ENCODE data around the gene MZB1. TPM values are rescaled to one million over a fixed set of nuclear protein-coding genes. Genes with fewer than 3 reads are reported as not detected.

Gene MZB1
- total and polyA plus RNA-seq, 2 of the 8 experiments (the other 6 are each of a cell fraction or from before 2014, with no cell fraction given): 0.39 to 0.47 TPM

GRCh38 chr5:139406963-139407362, 17.2 kb upstream of the MZB1 start:
- Histone ChIP-seq H3K56ac (replicated peaks; ENCODE audit: insufficient read length, low read depth, low read length) (no peak overlapping the region), H3K27me3 (replicated peaks in 1 of 4; ENCODE audit: control insufficient read depth in 3 of 4, extremely low read depth in 1 of 4, insufficient read depth in 3 of 4, low read length in 3 of 4) (0 out of 7 replicates have a peak, but pooled peaks cover 0 to 4% (median 0%) of the 10 kb centered on the region in 4 experiments), H3K79me1 (ENCODE audit: low read depth, low read length) (no peaks in the 10 kb centered on the region), H3K4me1 (replicated peaks in 1 of 4; ENCODE audit: control insufficient read depth in 3 of 4, insufficient read depth in 4 of 4, low read length in 3 of 4) (peaks cover 0 to 8% (median 4%) of the 10 kb centered on the region in 4 experiments; a peak in 6 of 7 replicates), H2BK5ac (ENCODE audit: low read depth, low read length) (no peak overlapping the region), H4K8ac (ENCODE audit: extremely low read depth, insufficient read depth, low read length) (no peak overlapping the region), H4K20me1 (replicated peaks in 1 of 2; ENCODE audit: control insufficient read depth in 1 of 2, insufficient read depth in 2 of 2, low read length in 2 of 2) (peaks cover 0 to 1% of the 10 kb centered on the region in 2 experiments), H3K23me2 (ENCODE audit: low read depth, low read length) (peaks cover 4% of the 10 kb centered on the region; the same call in 1 of the 2 replicates), H3K18ac (ENCODE audit: extremely low read depth, low read length) (no peak overlapping the region), H2BK20ac (ENCODE audit: low read length) (no peak overlapping the region), H3K23ac (ENCODE audit: insufficient read length) (no peak overlapping the region), H3K79me2 (ENCODE audit: control insufficient read depth in 1 of 2, insufficient read depth in 2 of 2, low read length in 2 of 2) (no peaks in the 10 kb centered on the region; a peak in 2 of 4 replicates), H3K36me3 (ENCODE audit: control insufficient read depth in 2 of 4, insufficient read depth in 4 of 4, low read length in 3 of 4) (no peaks in the 10 kb centered on the region), H2BK15ac (ENCODE audit: low read length) (no peak overlapping the region), H3K4me3 (ENCODE audit: extremely low read depth in 1 of 4, insufficient read depth in 2 of 4, low read depth in 3 of 4, low read length in 4 of 4) (no peak overlapping the region), H2AK5ac (ENCODE audit: low read depth, low read length) (no peak overlapping the region), H2BK120ac (replicated peaks; ENCODE audit: low read depth, low read length) (no peak overlapping the region), H2AFZ (ENCODE audit: low read length) (no peak overlapping the region), H3K9me3 (ENCODE audit: insufficient read depth in 2 of 2, low read depth in 1 of 2, low read length in 1 of 2) (no peaks in the 10 kb centered on the region), H4K5ac (ENCODE audit: insufficient read length, low read depth, low read length) (no peak overlapping the region), H3K27ac (ENCODE audit: low read depth, low read length) (no peak overlapping the region), H4K91ac (replicated peaks; ENCODE audit: insufficient read length, low read length) (no peak overlapping the region), H3K9ac (replicated peaks in 1 of 4; ENCODE audit: extremely low read depth in 1 of 4, low read depth in 3 of 4, low read length in 3 of 4) (no peak overlapping the region), H3K14ac (ENCODE audit: insufficient read length) (no peak overlapping the region), H2BK12ac (ENCODE audit: low read depth, low read length) (no peak overlapping the region), H3K4ac (replicated peaks; ENCODE audit: insufficient read length, low read depth, low read length) (no peak overlapping the region), H3K4me2 (ENCODE audit: insufficient read depth in 1 of 2, low read depth in 2 of 2, low read length in 2 of 2) (no peak overlapping the region)
- DNase-seq (ENCODE audit: low read depth in 1 of 2, low spot score in 2 of 2) (no peak), FAIRE-seq (no peak)
- TF ChIP-seq FOSL1 (IDR thresholded peaks at IDR 0.05; ENCODE audit: insufficient read depth, low read depth, low read length) (no peak), SAP30 (IDR thresholded peaks at IDR 0.05; ENCODE audit: insufficient read depth, insufficient replicate concordance, low read length) (no peak), E2F6 (IDR thresholded peaks at IDR 0.05) (no peak), CEBPB (IDR thresholded peaks at IDR 0.05; ENCODE audit: low read depth, low read length) (no peak), TAF7 (optimal IDR thresholded peaks at IDR 0.05; ENCODE audit: borderline replicate concordance, low read depth, low read length) (no peak), SIX5 (IDR thresholded peaks at IDR 0.05; ENCODE audit: low read depth, low read length) (no peak), POU5F1 (IDR thresholded peaks at IDR 0.05; ENCODE audit: low read depth, low read length) (no peak), SUZ12 (IDR thresholded peaks at IDR 0.05; ENCODE audit: low read length) (no peak)
- ChIA-PET CTCF (ENCODE audit: partially characterized antibody) (interaction anchor here (0.6 to 8.2 kb wide), 13 partner anchors 11 to 370 kb away, joined by 3 to 69 read pairs (median 4); partner anchors contain the start of gene DNAJC18), POLR2A (ENCODE audit: partially characterized antibody) (interaction anchor here (1.3 to 1.7 kb wide), 4 partner anchors 9 to 66 kb away, joined by 3 to 4 read pairs (median 4); no protein-coding TSS in a partner anchor)
- 94% methylated on average over 2 of the region's 2 CpGs; no CpG with 5 or more reads in 1 of the 2 experiments for WGBS, 2 experiments (ENCODE audit: extremely low coverage in 1 of 2, insufficient coverage in 1 of 2, insufficient read length in 1 of 2, insufficient replicate concordance in 2 of 2, low coverage in 1 of 2, low lambda C conversion rate in 2 of 2, missing lambda C conversion rate in 1 of 2)
